C4-2B (cell line): ENCODE data around the gene IPO9.

Experiments used
- CTCF ChIP-seq: fragments of 450-650 bp; conservative IDR thresholded peaks from 2 replicates; pipeline ENCODE4 v1.5.1; 2017; ENCODE audit warnings: mild to moderate bottlenecking
- ZFX ChIP-seq: fragments of 450-650 bp; IDR thresholded peaks from 2 replicates; pipeline ENCODE4 v1.6.1; 2017

- TF ChIP-seq CTCF = no peak
- no peak for TF ChIP-seq ZFX
Observed at GRCh38 chr1:201928266-201928665, 99.3 kb downstream of the IPO9 start.
